GM12891 (cell line): ENCODE measurements around the gene SMOC2.

Source experiments
- DNase-seq: peaks from one replicate; pipeline ENCODE4 v3.0.0; 2011; ENCODE audit warnings: low spot score; ENCODE audit not compliant: insufficient read length
- FAIRE-seq: peaks from 2 replicates; lab custom pipeline; 2011; peaks lifted over from hg19 to GRCh38; lab: Jason Lieb, UNC
- PAX5 ChIP-seq: IDR thresholded peaks from 2 replicates; pipeline ENCODE4 v1.6.1; 2011; ENCODE audit warnings: low read length, moderate library complexity, mild to moderate bottlenecking; ENCODE audit not compliant: insufficient read depth, severe bottlenecking
- POLR2A ChIP-seq: IDR thresholded peaks from 2 replicates; pipeline ENCODE4 v1.6.1; 2011; ENCODE audit warnings: low read depth, low read length, control low read depth
- POLR2AphosphoS5 ChIP-seq: IDR thresholded peaks from 2 replicates; pipeline ENCODE4 v1.6.1; 2011; ENCODE audit warnings: low read depth, low read length, control low read depth
- POU2F2 ChIP-seq: IDR thresholded peaks from 2 replicates; pipeline ENCODE4 v1.6.1; 2011; ENCODE audit warnings: low read depth, mild to moderate bottlenecking, control low read depth, low read length, moderate library complexity
- SPI1 ChIP-seq: IDR thresholded peaks from 2 replicates; pipeline ENCODE4 v1.6.1; 2011; ENCODE audit warnings: low read depth, low read length, control low read depth
- TAF1 ChIP-seq: IDR thresholded peaks from 2 replicates; pipeline ENCODE4 v1.6.1; 2011; ENCODE audit warnings: low read depth, low read length, control low read depth

SMOC2 gene

GRCh38 chr6:168585441-168585840, 144.5 kb downstream of the SMOC2 start:
- no peak for TF ChIP-seq PAX5
- no peak for TF ChIP-seq POLR2A
- no peak for TF ChIP-seq POU2F2
- no peak for TF ChIP-seq SPI1
- no peak for TF ChIP-seq POLR2AphosphoS5
- no peak for TF ChIP-seq TAF1
- no peak for DNase-seq
- FAIRE-seq, result no peak

GRCh38 chr6:168589275-168589674, 148.3 kb downstream of the SMOC2 start:
- no peak for DNase-seq
- TF ChIP-seq TAF1 (no peak), POU2F2 (no peak), POLR2AphosphoS5 (no peak), POLR2A (no peak), PAX5 (no peak), SPI1 (no peak)
- no peak for FAIRE-seq

- no peak for DNase-seq
- TF ChIP-seq TAF1, result no peak
- TF ChIP-seq PAX5, result no peak
- no peak for TF ChIP-seq POLR2A
- no peak for TF ChIP-seq POU2F2
- no peak for TF ChIP-seq POLR2AphosphoS5
- no peak for TF ChIP-seq SPI1
- no peak for FAIRE-seq
These were observed 149.4 kb downstream of the SMOC2 start for GRCh38 chr6:168590406-168590805.

- no peak for DNase-seq
- no peak for TF ChIP-seq TAF1
- TF ChIP-seq POLR2A, result no peak
- no peak for TF ChIP-seq POU2F2
- no peak for FAIRE-seq
These were observed 155.4 kb downstream of the SMOC2 start for GRCh38 chr6:168596344-168596743.

- TF ChIP-seq SPI1 (no peak), POLR2AphosphoS5 (no peak), POU2F2 (no peak), TAF1 (no peak), PAX5 (no peak), POLR2A (no peak)
- FAIRE-seq, result no peak
- no peak for DNase-seq
These were observed 156.5 kb downstream of the SMOC2 start for GRCh38 chr6:168597471-168597875.

GRCh38 chr6:168598251-168599117, 157.5 kb downstream of the SMOC2 start:
- DNase-seq (no peak), FAIRE-seq (no peak)
- no peak for TF ChIP-seq POLR2AphosphoS5
- no peak for TF ChIP-seq POLR2A
- no peak for TF ChIP-seq SPI1
- TF ChIP-seq TAF1, result no peak
- no peak for TF ChIP-seq POU2F2
- TF ChIP-seq PAX5, result no peak

- no peak for FAIRE-seq
- DNase-seq, result no peak
- TF ChIP-seq POU2F2 (no peak), POLR2AphosphoS5 (no peak), SPI1 (no peak), PAX5 (no peak), POLR2A (no peak), TAF1 (no peak)
These were observed 158.1 kb downstream of the SMOC2 start for GRCh38 chr6:168599118-168599494.

- FAIRE-seq (no peak), DNase-seq (no peak)
- no peak for TF ChIP-seq POLR2A
- TF ChIP-seq PAX5, result no peak
These were observed 158.9 kb downstream of the SMOC2 start for GRCh38 chr6:168599769-168600330.

GRCh38 chr6:168600381-168600780, 159.4 kb downstream of the SMOC2 start:
- TF ChIP-seq POU2F2 (no peak), POLR2AphosphoS5 (no peak), SPI1 (no peak), PAX5 (no peak), TAF1 (no peak), POLR2A (no peak)
- FAIRE-seq (no peak), DNase-seq (no peak)

- FAIRE-seq (no peak), DNase-seq (no peak)
- TF ChIP-seq POLR2A (no peak), PAX5 (no peak), POU2F2 (no peak), POLR2AphosphoS5 (no peak), TAF1 (no peak), SPI1 (no peak)
These were observed 160.1 kb downstream of the SMOC2 start for GRCh38 chr6:168601111-168601510.
